Upper lobe of left lung (tissue), 4 donors: ENCODE data around the gene RBBP7.

Experiments
- CTCF ChIP-seq, 6 experiments: fragments of 450-650 bp in 4 of 6; fragments of 200-600 bp in 2 of 6; sonication (generic) in 2 of 6; IDR thresholded peaks; one replicate each; pipeline ENCODE4 v1.5.1; 2016 to 2019; ENCODE audit warnings: antibody characterized with exemption in 6 of 6
- EP300 ChIP-seq, 4 donors: sonication (generic); formaldehyde crosslinking; IDR thresholded peaks; one replicate each; pipeline ENCODE4 v1.5.1; 2017; ENCODE audit warnings: antibody characterized with exemption in 4 of 4, control low read depth in 2 of 4
- POLR2A ChIP-seq, 4 donors: fragments of 450-650 bp; IDR thresholded peaks; one replicate each; pipeline ENCODE4 v1.5.1; 2016 to 2017; ENCODE audit warnings: antibody characterized with exemption in 4 of 4, mild to moderate bottlenecking in 2 of 4
- POLR2AphosphoS5 ChIP-seq, 2 donors: sonication (generic); formaldehyde crosslinking; IDR thresholded peaks; one replicate each; pipeline ENCODE4 v1.5.1; 2017; ENCODE audit warnings: antibody characterized with exemption in 2 of 2

- TF ChIP-seq POLR2A (IDR thresholded peaks at IDR 0.05) (no peak), CTCF (IDR thresholded peaks at IDR 0.05) (no peak), POLR2AphosphoS5 (IDR thresholded peaks at IDR 0.05) (no peak), EP300 (IDR thresholded peaks at IDR 0.05) (no peak)
These were observed 14.6 kb downstream of the RBBP7 start for GRCh38 chrX:16855363-16856075.
